ENCODE results near the gene PIK3AP1.

The PIK3AP1 gene

GRCh38 chr10:96598846-96599245 lies 121.5 kb downstream of the PIK3AP1 start:
- no peak for DNase-seq (ENCODE audit: extremely low read depth, low read depth)
- no peak for TF ChIP-seq CTCF (IDR thresholded peaks at IDR 0.05; ENCODE audit: low read depth, low read length)

GRCh38 chr10:96596422-96597407 lies 123.6 kb downstream of the PIK3AP1 start:
- no peak for DNase-seq (ENCODE audit: extremely low read depth, low read depth)
- TF ChIP-seq CTCF (IDR thresholded peaks at IDR 0.05; ENCODE audit: low read depth, low read length), result no peak

- no peak for TF ChIP-seq CTCF (IDR thresholded peaks at IDR 0.05; ENCODE audit: low read depth, low read length)
- no peak for DNase-seq (ENCODE audit: extremely low read depth, low read depth)
Measured at GRCh38 chr10:96595741-96596140, 124.6 kb downstream of the PIK3AP1 start.

GRCh38 chr10:96591946-96592345 lies 128.4 kb downstream of the PIK3AP1 start:
- no peak for TF ChIP-seq CTCF (IDR thresholded peaks at IDR 0.05; ENCODE audit: low read depth, low read length)
- no peak for DNase-seq (ENCODE audit: extremely low read depth, low read depth)

- DNase-seq (ENCODE audit: extremely low read depth, low read depth), result no peak
- no peak for TF ChIP-seq CTCF (IDR thresholded peaks at IDR 0.05; ENCODE audit: low read depth, low read length)
Measured at GRCh38 chr10:96588616-96589419, 131.5 kb downstream of the PIK3AP1 start.

- DNase-seq (ENCODE audit: extremely low read depth, low read depth), result no peak
- TF ChIP-seq CTCF (IDR thresholded peaks at IDR 0.05; ENCODE audit: low read depth, low read length), result no peak
Measured at GRCh38 chr10:96588060-96588554, 132.2 kb downstream of the PIK3AP1 start.

Measured in AG09319 (cell line).